ENCODE measurements around the gene PGM2.
"Not testable (repeated sequence)": the region's sequence is repeated elsewhere in the genome, so short reads cannot be mapped to it uniquely, and the experiment has no call there.

The PGM2 gene

GRCh38 chr4:37818752-37819151, 7.7 kb upstream of the PGM2 start:
- H3K9ac ChIP-seq (ENCODE audit: low read length), result no peak overlapping the region
- no peaks in the 10 kb centered on the region for H3K9me3 ChIP-seq (ENCODE audit: control insufficient read depth, low read length)
- H3K4me3 ChIP-seq (ENCODE audit: low read length), result no peak overlapping the region
- no peak for DNase-seq (ENCODE audit: low read depth)
- no peaks in the 10 kb centered on the region for H3K27me3 ChIP-seq (replicated peaks; ENCODE audit: control insufficient read depth, insufficient read depth, low read length)
- no peaks in the 10 kb centered on the region for H3K36me3 ChIP-seq (ENCODE audit: control insufficient read depth, insufficient read depth, low read length, severe bottlenecking)
- H3K4me1 ChIP-seq (ENCODE audit: control insufficient read depth, insufficient read depth, low read length), result no peaks in the 10 kb centered on the region

GRCh38 chr4:37820458-37820857, 6.0 kb upstream of the PGM2 start:
- not testable (repeated sequence) for H3K9ac ChIP-seq (ENCODE audit: low read length); H3K4me1 ChIP-seq (ENCODE audit: control insufficient read depth, insufficient read depth, low read length); H3K36me3 ChIP-seq (ENCODE audit: control insufficient read depth, insufficient read depth, low read length, severe bottlenecking); H3K9me3 ChIP-seq (ENCODE audit: control insufficient read depth, low read length); H3K4me3 ChIP-seq (ENCODE audit: low read length); DNase-seq (ENCODE audit: low read depth); H3K27me3 ChIP-seq (replicated peaks; ENCODE audit: control insufficient read depth, insufficient read depth, low read length)

GRCh38 chr4:37821953-37822605, 4.4 kb upstream of the PGM2 start:
- no peak for DNase-seq (ENCODE audit: low read depth)
- H3K4me1 ChIP-seq (ENCODE audit: control insufficient read depth, insufficient read depth, low read length), result peaks cover 5% of the 10 kb centered on the region
- no peak overlapping the region for H3K9ac ChIP-seq (ENCODE audit: low read length)
- H3K4me3 ChIP-seq (ENCODE audit: low read length), result no peak overlapping the region
- no peaks in the 10 kb centered on the region for H3K9me3 ChIP-seq (ENCODE audit: control insufficient read depth, low read length)
- H3K36me3 ChIP-seq (ENCODE audit: control insufficient read depth, insufficient read depth, low read length, severe bottlenecking), result no peaks in the 10 kb centered on the region
- H3K27me3 ChIP-seq (replicated peaks; ENCODE audit: control insufficient read depth, insufficient read depth, low read length), result no peaks in the 10 kb centered on the region

- not testable (repeated sequence) for H3K4me1 ChIP-seq (ENCODE audit: control insufficient read depth, insufficient read depth, low read length); H3K27me3 ChIP-seq (replicated peaks; ENCODE audit: control insufficient read depth, insufficient read depth, low read length); H3K36me3 ChIP-seq (ENCODE audit: control insufficient read depth, insufficient read depth, low read length, severe bottlenecking); H3K9me3 ChIP-seq (ENCODE audit: control insufficient read depth, low read length)
- DNase-seq (ENCODE audit: low read depth), result peak; percentile 27
- H3K4me3 ChIP-seq (ENCODE audit: low read length), result peak overlapping the region; percentile 90
- H3K9ac ChIP-seq (ENCODE audit: low read length), result peak overlapping the region; percentile 83
Measured at GRCh38 chr4:37825501-37825900, 985 bp upstream of the PGM2 start.

GRCh38 chr4:37825968-37826294, 555 bp upstream of the PGM2 start:
- H3K9ac ChIP-seq (ENCODE audit: low read length), result peak overlapping the region; percentile 83
- DNase-seq (ENCODE audit: low read depth), result no peak
- peak overlapping the region; percentile 90 for H3K4me3 ChIP-seq (ENCODE audit: low read length)
- no peaks in the 10 kb centered on the region for H3K36me3 ChIP-seq (ENCODE audit: control insufficient read depth, insufficient read depth, low read length, severe bottlenecking)
- no peaks in the 10 kb centered on the region for H3K27me3 ChIP-seq (replicated peaks; ENCODE audit: control insufficient read depth, insufficient read depth, low read length)
- H3K4me1 ChIP-seq (ENCODE audit: control insufficient read depth, insufficient read depth, low read length), result peaks cover 9% of the 10 kb centered on the region
- no peaks in the 10 kb centered on the region for H3K9me3 ChIP-seq (ENCODE audit: control insufficient read depth, low read length)

GRCh38 chr4:37827030-37827685, 672 bp downstream of the PGM2 start:
- H3K27me3 ChIP-seq (replicated peaks; ENCODE audit: control insufficient read depth, insufficient read depth, low read length), result no peaks in the 10 kb centered on the region
- H3K9me3 ChIP-seq (ENCODE audit: control insufficient read depth, low read length), result no peaks in the 10 kb centered on the region
- peak overlapping the region; percentile 90 for H3K4me3 ChIP-seq (ENCODE audit: low read length)
- H3K4me1 ChIP-seq (ENCODE audit: control insufficient read depth, insufficient read depth, low read length), result peaks cover 9% of the 10 kb centered on the region
- peak; percentile 50 for DNase-seq (ENCODE audit: low read depth)
- H3K9ac ChIP-seq (ENCODE audit: low read length), result peak overlapping the region; percentile 83
- H3K36me3 ChIP-seq (ENCODE audit: control insufficient read depth, insufficient read depth, low read length, severe bottlenecking), result peaks cover 9% of the 10 kb centered on the region

GRCh38 chr4:37827802-37828321, 1.4 kb downstream of the PGM2 start:
- Histone ChIP-seq H3K27me3 (replicated peaks; ENCODE audit: control insufficient read depth, insufficient read depth, low read length) (no peaks in the 10 kb centered on the region), H3K36me3 (ENCODE audit: control insufficient read depth, insufficient read depth, low read length, severe bottlenecking) (peaks cover 9% of the 10 kb centered on the region), H3K4me3 (ENCODE audit: low read length) (peak overlapping the region; percentile 90), H3K4me1 (ENCODE audit: control insufficient read depth, insufficient read depth, low read length) (peaks cover 9% of the 10 kb centered on the region), H3K9ac (ENCODE audit: low read length) (peak overlapping the region; percentile 83), H3K9me3 (ENCODE audit: control insufficient read depth, low read length) (no peaks in the 10 kb centered on the region)
- DNase-seq (ENCODE audit: low read depth), result no peak

GRCh38 chr4:37828843-37829242, 2.4 kb downstream of the PGM2 start:
- no peak for DNase-seq (ENCODE audit: low read depth)
- H3K36me3 ChIP-seq (ENCODE audit: control insufficient read depth, insufficient read depth, low read length, severe bottlenecking), result peaks cover 9% of the 10 kb centered on the region

GRCh38 chr4:37830640-37831039, 4.2 kb downstream of the PGM2 start:
- Histone ChIP-seq H3K9ac (ENCODE audit: low read length) (no peak overlapping the region), H3K9me3 (ENCODE audit: control insufficient read depth, low read length) (no peaks in the 10 kb centered on the region), H3K4me3 (ENCODE audit: low read length) (no peak overlapping the region), H3K4me1 (ENCODE audit: control insufficient read depth, insufficient read depth, low read length) (peaks cover 5% of the 10 kb centered on the region), H3K36me3 (ENCODE audit: control insufficient read depth, insufficient read depth, low read length, severe bottlenecking) (peaks cover 13% of the 10 kb centered on the region), H3K27me3 (replicated peaks; ENCODE audit: control insufficient read depth, insufficient read depth, low read length) (no peaks in the 10 kb centered on the region)
- no peak for DNase-seq (ENCODE audit: low read depth)

More at GRCh38 chr4:37828843-37829242, 2.4 kb downstream of the PGM2 start:
- Histone ChIP-seq H3K9me3 (ENCODE audit: control insufficient read depth, low read length) (no peaks in the 10 kb centered on the region), H3K4me1 (ENCODE audit: control insufficient read depth, insufficient read depth, low read length) (peaks cover 9% of the 10 kb centered on the region), H3K9ac (ENCODE audit: low read length) (no peak overlapping the region), H3K4me3 (ENCODE audit: low read length) (no peak overlapping the region), H3K27me3 (replicated peaks; ENCODE audit: control insufficient read depth, insufficient read depth, low read length) (no peaks in the 10 kb centered on the region)

- peaks cover 20% of the 10 kb centered on the region for H3K36me3 ChIP-seq (ENCODE audit: control insufficient read depth, insufficient read depth, low read length, severe bottlenecking)
- H3K27me3 ChIP-seq (replicated peaks; ENCODE audit: control insufficient read depth, insufficient read depth, low read length), result no peaks in the 10 kb centered on the region
Measured at GRCh38 chr4:37835031-37835430, 8.5 kb downstream of the PGM2 start.

GRCh38 chr4:37835806-37836205, 9.3 kb downstream of the PGM2 start:
- H3K27me3 ChIP-seq (replicated peaks; ENCODE audit: control insufficient read depth, insufficient read depth, low read length), result no peaks in the 10 kb centered on the region
- no peak overlapping the region for H3K4me3 ChIP-seq (ENCODE audit: low read length)
- H3K36me3 ChIP-seq (ENCODE audit: control insufficient read depth, insufficient read depth, low read length, severe bottlenecking), result peaks cover 26% of the 10 kb centered on the region
- H3K9me3 ChIP-seq (ENCODE audit: control insufficient read depth, low read length), result no peaks in the 10 kb centered on the region
- no peak for DNase-seq (ENCODE audit: low read depth)
- H3K9ac ChIP-seq (ENCODE audit: low read length), result no peak overlapping the region
- H3K4me1 ChIP-seq (ENCODE audit: control insufficient read depth, insufficient read depth, low read length), result peaks cover 3% of the 10 kb centered on the region

More at GRCh38 chr4:37835031-37835430, 8.5 kb downstream of the PGM2 start:
- H3K4me1 ChIP-seq (ENCODE audit: control insufficient read depth, insufficient read depth, low read length), result peaks cover 3% of the 10 kb centered on the region
- H3K4me3 ChIP-seq (ENCODE audit: low read length), result no peak overlapping the region
- H3K9me3 ChIP-seq (ENCODE audit: control insufficient read depth, low read length), result no peaks in the 10 kb centered on the region
- no peak for DNase-seq (ENCODE audit: low read depth)
- H3K9ac ChIP-seq (ENCODE audit: low read length), result no peak overlapping the region

Measured in adipocyte (in vitro differentiated cells).